HG02852 (cell line): ENCODE data around the gene CRABP1.

Experiments
- ATAC-seq: cut with Tn5 transposase; IDR thresholded peaks from one replicate; pipeline ENCODE4 v1.9.1; 2021; ENCODE audit warnings: mild to moderate bottlenecking, moderate library complexity; ENCODE audit not compliant: unreplicated experiment

Gene CRABP1

GRCh38 chr15:78343276-78344060, 3.3 kb downstream of the CRABP1 start:
- no peak for ATAC-seq

- no peak for ATAC-seq
These were observed 5.4 kb downstream of the CRABP1 start for GRCh38 chr15:78345396-78346125.

GRCh38 chr15:78347586-78348543, 7.7 kb downstream of the CRABP1 start:
- ATAC-seq: no peak

GRCh38 chr15:78350058-78350457, 9.9 kb downstream of the CRABP1 start:
- no peak for ATAC-seq

GRCh38 chr15:78351539-78351938, 11.4 kb downstream of the CRABP1 start:
- no peak for ATAC-seq

GRCh38 chr15:78353093-78353492, 12.9 kb downstream of the CRABP1 start:
- no peak for ATAC-seq

GRCh38 chr15:78355177-78355576, 15.0 kb downstream of the CRABP1 start:
- ATAC-seq: no peak

- no peak for ATAC-seq
These were observed 18.1 kb downstream of the CRABP1 start for GRCh38 chr15:78358102-78358870.

- ATAC-seq: no peak
These were observed 19.1 kb downstream of the CRABP1 start for GRCh38 chr15:78359041-78359808.

GRCh38 chr15:78360367-78360801, 20.2 kb downstream of the CRABP1 start:
- no peak for ATAC-seq

- ATAC-seq: no peak
These were observed 21.0 kb downstream of the CRABP1 start for GRCh38 chr15:78360958-78361718.

GRCh38 chr15:78361771-78362506, 21.8 kb downstream of the CRABP1 start:
- ATAC-seq: no peak

- ATAC-seq: no peak
These were observed 22.7 kb downstream of the CRABP1 start for GRCh38 chr15:78362716-78363380.

- no peak for ATAC-seq
These were observed 23.2 kb downstream of the CRABP1 start for GRCh38 chr15:78363381-78363734.

- no peak for ATAC-seq
These were observed 24.1 kb downstream of the CRABP1 start for GRCh38 chr15:78364233-78364632.

GRCh38 chr15:78365917-78366316, 25.8 kb downstream of the CRABP1 start:
- no peak for ATAC-seq

- ATAC-seq: no peak
These were observed 26.2 kb downstream of the CRABP1 start for GRCh38 chr15:78366342-78366741.

- ATAC-seq: no peak
These were observed 28.5 kb downstream of the CRABP1 start for GRCh38 chr15:78368651-78369050.
